Fibroblast of villous mesenchyme (primary cell): ENCODE data around the gene FYB1. TPM values are rescaled to one million over a fixed set of nuclear protein-coding genes. Genes with fewer than 3 reads are reported as not detected.

Source experiments
- DNase-seq: peaks from one replicate; pipeline ENCODE4 v3.0.0-alpha.2; 2010; ENCODE audit warnings: low read depth
- H3K4me3 ChIP-seq: 2 replicates; pipeline ENCODE4 v1.5.1; 2011; ENCODE audit warnings: low read depth, mild to moderate bottlenecking, low read length
- CTCF ChIP-seq: IDR thresholded peaks from 2 replicates; pipeline ENCODE4 v1.5.1; 2012; ENCODE audit warnings: low read depth, mild to moderate bottlenecking, low read length; ENCODE audit not compliant: insufficient read depth
- total RNA-seq: library from RNA; depleted of rRNA; stranded (reverse); fragments of >200 nt; gene quantifications from 2 replicates; pipeline ENCODE4 v1.2.3, GENCODE V29; 2012

FYB1 gene
- total RNA-seq, 1 donor = not detected

GRCh38 chr5:39220280-39221030, 1.1 kb upstream of the FYB1 start:
- DNase-seq = no peak
- no peak for TF ChIP-seq CTCF

GRCh38 chr5:39218482-39219402, 621 bp downstream of the FYB1 start:
- DNase-seq = no peak
- TF ChIP-seq CTCF = no peak
- H3K4me3 ChIP-seq = no peak overlapping the region

More at GRCh38 chr5:39220280-39221030, 1.1 kb upstream of the FYB1 start:
- H3K4me3 ChIP-seq = no peak overlapping the region

GRCh38 chr5:39217365-39218281, 1.7 kb downstream of the FYB1 start:
- H3K4me3 ChIP-seq = no peak overlapping the region
- DNase-seq = peak; percentile 82
- peak; percentile 98 for TF ChIP-seq CTCF

GRCh38 chr5:39216631-39217030, 2.7 kb downstream of the FYB1 start:
- DNase-seq = no peak
- TF ChIP-seq CTCF = no peak
- no peak overlapping the region for H3K4me3 ChIP-seq

GRCh38 chr5:39215857-39216256, 3.5 kb downstream of the FYB1 start:
- TF ChIP-seq CTCF = no peak
- H3K4me3 ChIP-seq = no peak overlapping the region
- DNase-seq = no peak

GRCh38 chr5:39214912-39215709, 4.3 kb downstream of the FYB1 start:
- H3K4me3 ChIP-seq = no peak overlapping the region
- TF ChIP-seq CTCF = no peak
- DNase-seq = no peak
